Measurements from ENCODE around the gene LDLRAD3.

DNA sequence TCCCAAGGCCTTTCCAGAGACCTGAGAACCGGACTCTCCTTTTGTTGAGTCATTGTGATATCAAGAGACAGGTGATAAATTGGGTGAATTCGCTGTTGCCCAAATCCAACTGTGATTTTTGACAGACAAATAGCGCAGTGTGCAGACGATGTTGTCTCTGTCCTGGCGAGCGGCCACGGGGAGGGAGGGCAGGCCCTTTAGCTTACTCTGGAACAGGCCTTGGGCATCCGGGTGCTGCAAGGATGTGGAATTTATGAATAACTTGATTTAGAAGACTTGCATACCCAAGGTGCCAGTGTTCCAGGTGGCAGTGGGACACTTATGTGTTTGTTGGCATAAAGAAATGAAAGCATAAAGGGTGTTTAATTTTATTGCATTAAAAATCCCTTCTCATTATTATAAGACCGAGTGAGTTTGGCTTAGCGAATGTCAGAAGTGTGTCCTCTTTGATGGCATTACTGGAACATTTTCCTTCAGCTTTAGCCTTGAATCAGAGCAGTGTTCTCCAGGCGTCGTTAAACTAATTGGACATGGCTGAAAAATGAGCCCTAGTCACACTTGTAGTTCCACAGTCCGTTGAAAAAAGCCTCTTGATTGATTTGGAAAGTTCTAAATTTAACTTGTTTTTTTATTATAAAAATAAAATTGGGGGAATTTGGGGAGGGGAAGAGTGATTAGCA is 9.4 kb downstream of the LDLRAD3 start:
- TF ChIP-seq, protein P1, sequence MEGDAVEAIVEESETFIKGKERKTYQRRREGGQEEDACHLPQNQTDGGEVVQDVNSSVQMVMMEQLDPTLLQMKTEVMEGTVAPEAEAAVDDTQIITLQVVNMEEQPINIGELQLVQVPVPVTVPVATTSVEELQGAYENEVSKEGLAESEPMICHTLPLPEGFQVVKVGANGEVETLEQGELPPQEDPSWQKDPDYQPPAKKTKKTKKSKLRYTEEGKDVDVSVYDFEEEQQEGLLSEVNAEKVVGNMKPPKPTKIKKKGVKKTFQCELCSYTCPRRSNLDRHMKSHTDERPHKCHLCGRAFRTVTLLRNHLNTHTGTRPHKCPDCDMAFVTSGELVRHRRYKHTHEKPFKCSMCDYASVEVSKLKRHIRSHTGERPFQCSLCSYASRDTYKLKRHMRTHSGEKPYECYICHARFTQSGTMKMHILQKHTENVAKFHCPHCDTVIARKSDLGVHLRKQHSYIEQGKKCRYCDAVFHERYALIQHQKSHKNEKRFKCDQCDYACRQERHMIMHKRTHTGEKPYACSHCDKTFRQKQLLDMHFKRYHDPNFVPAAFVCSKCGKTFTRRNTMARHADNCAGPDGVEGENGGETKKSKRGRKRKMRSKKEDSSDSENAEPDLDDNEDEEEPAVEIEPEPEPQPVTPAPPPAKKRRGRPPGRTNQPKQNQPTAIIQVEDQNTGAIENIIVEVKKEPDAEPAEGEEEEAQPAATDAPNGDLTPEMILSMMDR (IDR thresholded peaks at IDR 0.05 in 2 of 3, conservative IDR thresholded peaks at IDR 0.05 in 1 of 3; ENCODE audit: borderline replicate concordance in 1 of 3, insufficient read depth in 1 of 3, low read depth in 2 of 3, low read length in 2 of 3): no peak
- TF ChIP-seq POLR2A (IDR thresholded peaks at IDR 0.05; ENCODE audit: borderline replicate concordance, extremely low read depth, insufficient read depth, insufficient read length) (no peak), ELF1 (IDR thresholded peaks at IDR 0.05; ENCODE audit: borderline replicate concordance, low read depth) (no peak), POLR2AphosphoS5 (IDR thresholded peaks at IDR 0.05; ENCODE audit: low read depth, low read length) (no peak), ZNF274 (IDR thresholded peaks at IDR 0.05; ENCODE audit: low read depth, low read length) (no peak), TCF7L2 (IDR thresholded peaks at IDR 0.05; ENCODE audit: borderline replicate concordance, extremely low read depth, insufficient read depth, insufficient read length) (no peak), ATF3 (IDR thresholded peaks at IDR 0.05) (no peak)
